GM12865 (cell line): Measurements from ENCODE around the gene PPP1R16B.
"Not testable (repeated sequence)": the region's sequence is repeated elsewhere in the genome, so short reads cannot be mapped to it uniquely, and the experiment has no call there.

Experiments used
- DNase-seq: peaks from one replicate; pipeline ENCODE4 v3.0.0; 2010; ENCODE audit warnings: low read depth
- H3K4me3 ChIP-seq: 2 replicates; pipeline ENCODE4 v1.5.1; 2011; ENCODE audit warnings: mild to moderate bottlenecking, low read depth, low read length, control low read depth
- CTCF ChIP-seq: IDR thresholded peaks from 2 replicates; pipeline ENCODE4 v1.5.1; 2011; ENCODE audit warnings: low read length, control low read depth, low read depth, inconsistent platforms; ENCODE audit not compliant: insufficient read depth; ENCODE audit errors: missing control alignments

PPP1R16B gene

DNA sequence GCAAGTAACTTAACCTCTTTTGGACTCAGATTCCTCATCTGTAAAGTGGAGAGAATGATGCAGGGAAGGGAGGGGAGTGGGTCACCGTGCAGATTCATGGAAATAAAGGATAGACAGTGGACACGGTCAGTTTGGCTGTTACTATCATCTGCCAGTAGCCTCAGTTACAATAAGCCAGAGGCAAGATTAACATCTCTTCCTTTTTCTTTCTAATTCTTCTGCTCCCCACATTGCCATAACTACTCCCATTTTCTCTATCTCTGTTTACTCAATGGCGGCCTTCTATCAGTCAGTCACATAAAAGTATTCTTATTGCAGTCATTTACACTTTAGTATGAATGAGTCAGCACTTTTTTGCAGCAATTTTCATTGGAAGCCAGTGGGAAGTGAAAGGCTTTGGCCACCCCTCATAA, 49.2 kb downstream of the PPP1R16B start:
- no peak for TF ChIP-seq CTCF
- no peak overlapping the region for H3K4me3 ChIP-seq
- no peak for DNase-seq

- no peak for TF ChIP-seq CTCF
- DNase-seq = no peak
- H3K4me3 ChIP-seq = no peak overlapping the region
Measured at GRCh38 chr20:38855356-38855755, 49.9 kb downstream of the PPP1R16B start.

DNA sequence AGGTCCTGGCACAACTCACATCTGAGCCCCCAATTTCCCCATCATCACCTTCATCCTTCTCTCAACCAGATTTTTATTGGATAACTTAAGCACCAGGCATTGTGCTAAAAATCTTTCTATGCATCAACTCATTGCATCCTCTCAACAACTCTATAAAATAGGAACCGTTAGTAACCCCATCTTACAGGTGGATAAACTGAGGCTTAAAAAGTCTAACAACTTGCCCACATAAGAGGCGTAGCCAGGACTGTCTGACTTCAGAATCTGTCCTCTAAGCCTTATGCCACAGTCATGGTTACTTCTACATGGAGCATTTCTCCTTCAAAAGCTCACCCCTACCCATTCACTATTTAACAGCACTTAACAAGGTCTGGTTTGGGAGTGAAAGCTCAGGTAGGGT, 51.1 kb downstream of the PPP1R16B start:
- no peak for DNase-seq
- TF ChIP-seq CTCF = no peak

DNA sequence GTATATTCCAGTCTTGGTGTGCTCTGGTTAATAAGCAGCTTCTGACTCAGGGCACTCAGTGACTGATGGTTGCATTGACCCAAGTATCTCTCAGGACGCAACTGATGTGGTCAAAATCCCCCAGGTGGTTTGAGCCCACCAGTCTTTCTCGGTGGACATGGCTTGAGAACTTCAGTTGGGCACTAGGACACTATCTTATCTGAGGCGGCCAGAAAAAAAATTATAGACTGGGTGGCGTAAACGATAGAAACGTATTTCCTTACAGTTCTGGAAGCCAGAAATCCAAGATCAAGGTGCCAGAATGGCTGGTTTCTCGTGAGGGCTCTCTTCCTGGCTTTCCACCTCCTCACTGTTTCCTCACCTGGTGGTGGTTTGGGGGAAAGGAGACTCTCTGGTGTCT, 52.2 kb downstream of the PPP1R16B start:
- DNase-seq = no peak
- H3K4me3 ChIP-seq = no peak overlapping the region
- TF ChIP-seq CTCF = no peak

More for the DNA sequence above, 51.1 kb downstream of the PPP1R16B start:
- no peak overlapping the region for H3K4me3 ChIP-seq

DNA sequence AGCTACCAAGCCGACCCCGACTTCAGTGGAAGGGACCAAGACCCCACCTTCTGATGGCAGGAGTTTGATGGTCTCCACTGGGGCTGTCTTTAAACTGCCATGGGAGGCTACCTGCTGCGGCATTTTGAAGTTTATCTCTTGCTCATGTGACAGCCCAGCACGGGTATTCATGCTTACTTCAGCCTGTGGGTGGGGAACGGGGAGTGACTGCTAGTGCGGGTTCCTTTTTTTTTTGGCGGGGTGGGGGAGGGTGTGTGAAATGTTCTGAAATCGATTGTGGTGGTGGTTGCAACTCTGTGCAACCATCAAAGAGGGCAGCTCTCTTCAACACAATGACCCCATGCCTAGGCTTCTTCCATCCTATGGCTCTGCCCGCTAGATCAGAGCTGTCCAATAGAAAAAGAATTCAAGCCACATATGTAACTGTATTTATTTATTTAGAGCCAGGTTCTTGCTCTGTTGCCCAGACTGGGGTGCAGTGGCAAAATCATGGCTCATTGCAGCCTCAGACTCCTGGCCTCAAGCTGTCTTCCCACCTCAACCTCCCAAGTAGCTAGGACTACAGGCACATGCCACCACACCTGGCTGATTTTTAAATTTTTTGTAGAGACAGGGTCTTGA, 53.7 kb downstream of the PPP1R16B start:
- DNase-seq = peak; percentile 68
- no peak for TF ChIP-seq CTCF
- H3K4me3 ChIP-seq = no peak overlapping the region

DNA sequence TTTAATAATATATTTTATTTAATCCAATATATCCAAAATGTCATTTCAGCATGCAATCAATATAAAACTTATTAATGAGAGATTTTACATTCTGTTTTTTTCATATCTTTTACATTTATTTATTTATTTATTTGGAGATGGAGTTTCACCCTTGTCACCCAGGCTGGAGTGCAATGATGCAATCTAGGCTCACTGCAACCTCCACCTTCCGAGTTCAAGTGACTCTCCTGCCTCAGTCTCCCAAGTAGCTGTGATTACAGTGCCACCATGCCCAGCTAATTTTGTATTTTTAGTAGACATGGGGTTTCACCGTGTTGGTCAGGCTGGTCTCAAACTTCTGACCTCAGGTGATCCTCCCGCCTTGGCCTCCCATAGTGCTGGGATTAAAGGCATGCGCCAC, 54.4 kb downstream of the PPP1R16B start:
- H3K4me3 ChIP-seq, DNase-seq: not testable (repeated sequence)

DNA sequence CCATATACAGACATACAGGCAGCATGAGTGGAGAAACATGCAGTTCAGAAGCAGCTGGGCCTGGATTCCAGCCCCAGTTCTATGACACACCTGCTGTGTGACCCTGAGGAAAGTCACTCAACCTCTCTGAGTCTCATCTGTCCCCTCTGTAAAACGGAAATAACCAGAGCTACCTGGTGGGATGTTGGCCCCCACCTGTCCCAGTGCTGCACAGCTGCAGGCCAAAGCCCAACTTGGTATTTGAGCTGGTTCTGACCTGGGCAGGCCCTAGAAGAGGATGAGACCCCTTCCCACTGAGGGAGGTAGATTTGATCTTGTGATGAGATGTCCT, 55.5 kb downstream of the PPP1R16B start:
- no peak overlapping the region for H3K4me3 ChIP-seq
- no peak for TF ChIP-seq CTCF
- peak; percentile 21 for DNase-seq
